OCI-LY7 (cell line): Measurements from ENCODE around the gene ELMO1. TPM values are rescaled to one million over a fixed set of nuclear protein-coding genes. Genes with fewer than 3 reads are reported as not detected.

ENCODE experiments used
- BruUV-seq: library from RNA; stranded (reverse); fragments of 400-500 nt; replicated peaks from 2 replicates; lab custom pipeline; 2021; lab: Mats Ljungman, UMichigan
- CTCF ChIA-PET: fragments of 300-600 bp; sonication (Branson Sonifier 250); formaldehyde crosslinking; loops from one replicate; lab custom pipeline; 2022; ENCODE audit warnings: antibody characterized with exemption; ENCODE audit not compliant: unreplicated experiment; lab: Charles Lee
- POLR2A ChIA-PET: fragments of 300-600 bp; sonication (Branson Sonifier 250); formaldehyde crosslinking; loops from one replicate; lab custom pipeline; 2022; ENCODE audit warnings: antibody characterized with exemption; lab: Charles Lee
- DNase-seq: peaks from one replicate; pipeline ENCODE4 v3.0.0-alpha.2; 2015; ENCODE audit warnings: low spot score
- H2AFZ ChIP-seq: fragments of 200-600 bp; sonication (generic), shearing (Covaris generic); 2 replicates; pipeline ENCODE4 v1.6.1; 2014; ENCODE audit warnings: mild to moderate bottlenecking, antibody characterized with exemption, low read length, moderate library complexity
- H3K27ac ChIP-seq: fragments of 200-600 bp; sonication (generic); 2 replicates; pipeline ENCODE4 v1.5.1; 2014; ENCODE audit warnings: mixed run types, low read depth, mild to moderate bottlenecking, moderate library complexity, low read length, inconsistent platforms; ENCODE audit not compliant: poor library complexity, severe bottlenecking
- H3K36me3 ChIP-seq: fragments of 200-600 bp; sonication (generic); 2 replicates; pipeline ENCODE4 v1.6.1; 2014; ENCODE audit warnings: mild to moderate bottlenecking, antibody characterized with exemption, low read length, moderate library complexity, mixed read lengths; ENCODE audit not compliant: insufficient read depth
- H3K4me1 ChIP-seq: fragments of 200-600 bp; sonication (generic); 2 replicates; pipeline ENCODE4 v1.5.1; 2014; ENCODE audit warnings: mild to moderate bottlenecking, low read length; ENCODE audit not compliant: insufficient read depth, poor library complexity, severe bottlenecking
- H3K4me2 ChIP-seq: fragments of 200-600 bp; sonication (generic); 2 replicates; pipeline ENCODE4 v1.6.1; 2014; ENCODE audit warnings: mild to moderate bottlenecking, low read length
- H3K4me3 ChIP-seq: fragments of 200-600 bp; sonication (generic); 2 replicates; pipeline ENCODE4 v1.5.1; 2014; ENCODE audit warnings: mild to moderate bottlenecking, low read depth, low read length; ENCODE audit not compliant: poor library complexity, severe bottlenecking
- H3K79me2 ChIP-seq: fragments of 200-600 bp; sonication (generic); 2 replicates; pipeline ENCODE4 v1.6.1; 2016; ENCODE audit warnings: low read depth, mild to moderate bottlenecking, low read length, moderate library complexity, mixed read lengths; ENCODE audit not compliant: insufficient read depth
- H3K9me2 ChIP-seq: fragments of 200-600 bp; sonication (generic); 2 replicates; pipeline ENCODE4 v1.6.1; 2016; ENCODE audit warnings: mild to moderate bottlenecking, low read length, mixed read lengths; ENCODE audit not compliant: insufficient read depth
- H3K9me3 ChIP-seq: fragments of 200-600 bp; sonication (generic); 2 replicates; pipeline ENCODE4 v1.6.1; 2014; ENCODE audit warnings: mild to moderate bottlenecking, mixed run types, low read length, mixed read lengths
- H4K20me1 ChIP-seq: fragments of 200-600 bp; sonication (generic); 2 replicates; pipeline ENCODE4 v1.6.1; 2014; ENCODE audit warnings: mild to moderate bottlenecking, antibody characterized with exemption, low read length, moderate library complexity, mixed read lengths; ENCODE audit not compliant: insufficient read depth
- CTCF ChIP-seq: fragments of 200-600 bp; sonication (generic); conservative IDR thresholded peaks from 2 replicates; pipeline ENCODE4 v1.5.1; 2014; ENCODE audit warnings: mild to moderate bottlenecking, antibody characterized with exemption, low read length, moderate library complexity, mixed read lengths
- EZH2phosphoT487 ChIP-seq: fragments of 200-600 bp; sonication (generic); IDR thresholded peaks from 2 replicates; pipeline ENCODE4 v1.6.1; 2018; ENCODE audit warnings: low read depth, borderline replicate concordance, mild to moderate bottlenecking, mixed run types, antibody characterized with exemption, low read length, moderate library complexity, mixed read lengths
- intact Hi-C: fragments of 100-400 bp; cut with micrococcal nuclease; formaldehyde crosslinking; loops from one replicate; pipeline ENCODE4 v1.10.0; 2022; ENCODE audit not compliant: unreplicated experiment
- total RNA-seq, 2 experiments: library from RNA; depleted of rRNA in 1 of 2; stranded (reverse); fragments of >200 nt in 1 of 2; shearing (Covaris generic) in 1 of 2; gene quantifications; 2 replicates each; pipeline ENCODE4 v1.2.3, GENCODE V29; 2014 to 2022

ELMO1 gene
- total RNA-seq, 2 experiments from 2014 or later, result 101 to 103 TPM

DNA sequence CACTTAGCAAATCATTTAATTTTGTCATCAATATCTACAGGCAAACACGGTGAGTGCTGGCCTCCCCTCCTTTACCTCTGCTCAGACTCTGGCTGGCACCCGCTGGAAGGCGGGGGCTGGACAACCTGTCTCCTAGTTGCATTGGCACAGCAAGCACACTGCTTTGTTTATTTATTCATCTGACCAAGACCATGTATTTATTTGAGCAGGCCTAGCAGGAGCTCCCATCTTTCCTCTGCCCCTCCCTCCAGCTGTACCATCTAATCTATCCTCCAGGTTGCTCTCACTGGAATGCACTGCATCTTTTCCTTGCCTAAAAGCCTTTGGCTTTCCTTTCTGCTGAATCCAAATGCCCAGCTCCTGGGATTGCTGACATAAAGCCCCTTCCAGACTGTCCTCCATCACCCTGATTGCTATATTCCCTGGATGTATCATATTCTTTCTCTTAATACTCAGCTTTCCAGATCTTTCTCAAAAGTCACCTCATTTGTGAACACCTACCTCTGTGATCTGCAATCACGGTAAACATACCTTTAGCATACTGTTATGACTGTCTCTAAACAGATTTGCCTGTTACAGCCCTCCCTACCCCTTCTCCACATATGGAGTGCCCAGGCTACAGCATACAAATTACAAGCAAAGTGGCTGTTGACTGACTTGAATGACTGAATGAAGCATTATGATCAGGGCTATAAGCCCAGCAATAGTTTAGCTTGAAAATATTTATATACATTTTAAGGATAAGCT is 9.6 kb downstream of the ELMO1 start:
- Histone ChIP-seq H3K36me3 (no peaks in the 10 kb centered on the region), H2AFZ (no peak overlapping the region), H3K79me2 (no peaks in the 10 kb centered on the region), H3K4me2 (no peak overlapping the region), H3K4me3 (no peak overlapping the region), H3K4me1 (no peaks in the 10 kb centered on the region), H3K9me2 (no peaks in the 10 kb centered on the region; the same call in 1 of the 2 replicates), H3K9me3 (no peaks in the 10 kb centered on the region), H4K20me1 (no peaks in the 10 kb centered on the region), H3K27ac (no peak overlapping the region)
- DNase-seq, result no peak
- intact Hi-C loops, result no loop called here
- BruUV-seq, result no TSS peak
- ChIA-PET CTCF (no interaction called here), POLR2A (interaction anchor here (0.7 to 1.2 kb wide), 3 partner anchors 9 to 54 kb away, joined by 3 to 6 read pairs (median 3); no protein-coding TSS in a partner anchor)
- TF ChIP-seq CTCF (no peak), EZH2phosphoT487 (no peak)

- intact Hi-C loops, result no loop called here
- no peaks in the 10 kb centered on the region for H3K79me2 ChIP-seq
Measured at GRCh38 chr7:37435156-37435855, 13.4 kb downstream of the ELMO1 start.

More at GRCh38 chr7:37435156-37435855, 13.4 kb downstream of the ELMO1 start:
- Histone ChIP-seq H3K36me3 (no peaks in the 10 kb centered on the region), H3K9me2 (no peaks in the 10 kb centered on the region; the same call in 1 of the 2 replicates), H3K4me2 (no peak overlapping the region), H3K9me3 (no peaks in the 10 kb centered on the region), H4K20me1 (no peaks in the 10 kb centered on the region), H2AFZ (no peak overlapping the region), H3K4me3 (no peak overlapping the region), H3K27ac (no peak overlapping the region), H3K4me1 (no peaks in the 10 kb centered on the region)
- no peak for DNase-seq
- no TSS peak for BruUV-seq
- POLR2A ChIA-PET, result interaction anchor here (0.5 kb wide), 1 partner anchor 27 kb away, joined by 3 read pairs; no protein-coding TSS in a partner anchor
- no peak for TF ChIP-seq CTCF
- no peak for TF ChIP-seq EZH2phosphoT487
- CTCF ChIA-PET, result no interaction called here
